ENCODE measurements around the gene CD300LG.
"Not testable (repeated sequence)": the region's sequence is repeated elsewhere in the genome, so short reads cannot be mapped to it uniquely, and the experiment has no call there.

Gene CD300LG, protein sequence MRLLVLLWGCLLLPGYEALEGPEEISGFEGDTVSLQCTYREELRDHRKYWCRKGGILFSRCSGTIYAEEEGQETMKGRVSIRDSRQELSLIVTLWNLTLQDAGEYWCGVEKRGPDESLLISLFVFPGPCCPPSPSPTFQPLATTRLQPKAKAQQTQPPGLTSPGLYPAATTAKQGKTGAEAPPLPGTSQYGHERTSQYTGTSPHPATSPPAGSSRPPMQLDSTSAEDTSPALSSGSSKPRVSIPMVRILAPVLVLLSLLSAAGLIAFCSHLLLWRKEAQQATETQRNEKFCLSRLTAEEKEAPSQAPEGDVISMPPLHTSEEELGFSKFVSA

DNA sequence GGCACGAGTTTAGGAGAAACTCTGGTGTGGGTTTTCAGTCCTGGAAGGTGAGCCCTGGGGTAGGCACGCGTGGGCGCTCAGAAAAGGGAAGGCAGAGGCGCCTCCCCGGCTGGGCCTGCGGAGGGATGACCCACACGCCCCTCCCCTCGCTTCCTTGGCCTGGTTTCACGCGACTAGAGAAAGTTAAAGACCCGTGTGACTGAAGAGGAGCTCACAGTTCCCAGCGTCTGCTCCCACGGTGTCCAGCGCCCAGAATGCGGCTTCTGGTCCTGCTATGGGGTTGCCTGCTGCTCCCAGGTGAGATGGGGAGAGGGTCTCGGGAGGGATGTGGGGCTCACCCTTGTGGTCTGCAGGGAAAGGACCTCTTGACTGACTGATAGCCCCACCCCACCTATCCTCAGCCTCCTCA is at the start of gene CD300LG:
TSS of gene CD300LG (plus strand) at position 214 of the 409 bp plus-strand sequence. CDS start at position 255, 41 bp downstream.
- DNase-seq (ENCODE audit: low spot score), result no peak

DNA sequence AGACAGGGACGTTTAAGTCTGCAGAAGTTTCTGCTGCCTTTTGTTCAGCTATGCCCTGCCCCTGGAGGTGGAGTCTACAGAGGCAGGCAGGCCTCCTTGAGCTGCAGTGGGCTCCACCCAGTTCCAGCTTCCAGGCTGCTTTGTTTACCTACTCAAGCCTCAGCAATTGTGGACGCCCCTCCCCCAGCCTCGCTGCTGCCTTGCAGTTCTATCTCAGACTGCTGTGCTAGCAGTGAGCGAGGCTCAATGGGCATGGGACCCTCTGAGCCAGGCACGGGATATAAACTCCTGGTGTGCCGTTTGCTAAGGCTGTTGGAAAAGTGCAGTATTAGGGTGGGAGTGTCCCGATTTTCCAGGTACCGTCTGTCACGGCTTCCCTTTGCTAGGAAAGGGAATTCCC is 49.0 kb upstream of the CD300LG start:
- not testable (repeated sequence) for DNase-seq (ENCODE audit: low spot score)

DNA sequence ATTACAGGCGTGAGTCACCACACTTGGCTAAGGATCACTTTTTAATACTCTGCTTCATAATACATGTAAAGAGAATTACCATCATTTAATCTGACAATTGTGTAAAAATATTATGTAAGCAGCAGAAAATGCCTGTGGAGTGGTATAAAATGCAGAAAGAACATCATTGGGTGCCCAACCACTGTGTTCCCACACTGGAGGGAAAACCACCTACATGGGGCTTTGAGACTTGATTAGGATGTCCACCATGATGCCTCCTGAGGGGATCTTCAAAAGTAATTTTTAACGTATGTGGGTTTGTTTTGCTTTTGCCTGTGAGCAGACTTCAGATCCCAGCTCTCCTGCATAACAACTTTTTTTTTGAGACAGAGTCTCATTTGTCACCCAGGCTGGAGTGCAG is 47.9 kb upstream of the CD300LG start:
- DNase-seq (ENCODE audit: low spot score), result no peak

DNA sequence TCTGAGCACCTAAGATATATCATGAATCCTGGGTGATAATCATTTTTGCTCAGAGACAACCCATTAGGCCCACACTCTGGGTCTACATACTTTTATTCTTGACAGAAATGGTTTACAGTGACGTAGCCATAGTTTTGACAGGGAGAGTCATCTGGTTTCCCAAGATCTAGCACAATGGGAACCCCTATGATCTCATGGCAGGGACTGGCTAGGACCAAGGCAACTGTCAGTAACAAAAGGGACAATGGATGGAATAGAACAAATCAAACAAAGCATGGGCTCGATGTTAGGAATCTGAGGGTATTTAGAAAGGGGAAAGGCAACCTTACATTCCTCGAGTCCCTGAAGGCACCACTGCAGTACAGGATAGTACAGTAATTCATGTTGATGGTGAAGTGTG is 46.2 kb upstream of the CD300LG start:
- no peak for DNase-seq (ENCODE audit: low spot score)

DNA sequence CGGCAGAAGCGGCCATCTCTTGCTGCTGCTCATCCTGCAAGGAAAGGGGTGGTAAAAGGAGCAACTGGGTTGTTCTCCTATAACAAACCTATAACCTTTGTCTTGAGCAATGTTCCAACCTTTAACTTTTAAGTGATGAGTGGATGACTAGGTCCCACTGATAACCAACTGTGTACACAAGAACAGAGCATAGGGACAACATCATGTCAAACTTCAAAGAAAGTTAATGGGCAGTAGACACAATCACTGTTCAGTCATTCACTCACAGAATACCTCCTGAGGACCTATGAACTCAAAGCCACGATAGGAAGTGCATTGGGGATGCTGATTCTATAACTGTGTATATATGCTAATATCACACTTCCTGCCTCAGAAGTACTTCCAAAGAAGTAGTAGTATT is 45.1 kb upstream of the CD300LG start:
- DNase-seq (ENCODE audit: low spot score), result no peak

DNA sequence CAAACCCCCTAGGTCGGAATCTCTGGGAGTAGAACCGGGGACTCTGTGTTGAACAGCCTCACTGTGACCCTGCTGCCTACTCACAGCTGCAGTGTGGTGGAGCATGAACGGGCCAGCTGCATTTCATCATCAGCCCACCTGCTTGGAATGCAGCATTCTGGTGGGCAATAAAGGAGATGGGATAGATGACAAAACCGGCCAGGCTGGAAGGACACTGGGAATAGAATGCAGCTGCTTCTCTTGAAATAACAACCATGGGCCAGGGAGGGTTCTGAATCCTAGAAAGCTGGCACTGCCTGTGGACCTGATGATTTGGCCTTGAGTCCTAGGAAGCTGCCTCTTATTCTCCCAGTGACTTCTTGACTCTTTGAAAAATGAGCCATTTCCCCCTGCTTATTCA is 43.2 kb upstream of the CD300LG start:
- no peak for DNase-seq (ENCODE audit: low spot score)

DNA sequence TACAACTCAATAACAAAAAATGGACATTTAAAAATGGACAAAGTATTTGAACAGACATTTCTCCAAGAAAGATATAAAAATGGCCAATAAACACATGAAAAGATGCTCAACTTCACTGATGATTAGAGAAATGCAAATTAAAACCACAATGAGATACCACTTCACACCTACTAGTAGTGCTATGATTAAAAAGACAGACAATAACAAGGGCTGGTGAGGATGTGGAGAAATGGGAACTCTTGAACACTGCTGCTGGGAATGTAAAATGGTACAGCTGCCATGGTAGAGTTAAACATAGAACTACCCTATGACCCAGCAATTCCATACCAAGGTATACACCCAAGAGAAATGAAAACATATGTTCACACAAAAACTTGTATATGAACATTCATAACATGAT is 41.9 kb upstream of the CD300LG start:
- no peak for DNase-seq (ENCODE audit: low spot score)

DNA sequence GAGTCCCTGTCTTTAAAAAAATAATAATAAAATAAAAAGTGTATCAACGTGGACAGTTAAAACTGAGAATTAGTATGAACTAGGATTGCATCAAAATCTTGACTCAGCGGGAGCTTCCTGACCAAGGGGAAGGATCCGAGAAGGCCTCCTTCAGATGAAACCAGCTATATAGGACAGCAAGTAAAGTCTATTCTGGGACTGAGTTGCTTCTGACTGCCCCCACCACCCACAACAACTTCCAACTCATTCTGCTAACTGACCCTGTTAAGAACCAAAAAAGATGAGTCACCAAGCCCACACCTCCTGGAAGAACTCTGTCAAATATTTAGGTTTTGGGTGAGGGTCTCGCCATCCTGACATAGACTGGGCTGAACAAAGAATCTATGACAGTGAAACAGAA is 38.9 kb upstream of the CD300LG start:
- no peak for DNase-seq (ENCODE audit: low spot score)

DNA sequence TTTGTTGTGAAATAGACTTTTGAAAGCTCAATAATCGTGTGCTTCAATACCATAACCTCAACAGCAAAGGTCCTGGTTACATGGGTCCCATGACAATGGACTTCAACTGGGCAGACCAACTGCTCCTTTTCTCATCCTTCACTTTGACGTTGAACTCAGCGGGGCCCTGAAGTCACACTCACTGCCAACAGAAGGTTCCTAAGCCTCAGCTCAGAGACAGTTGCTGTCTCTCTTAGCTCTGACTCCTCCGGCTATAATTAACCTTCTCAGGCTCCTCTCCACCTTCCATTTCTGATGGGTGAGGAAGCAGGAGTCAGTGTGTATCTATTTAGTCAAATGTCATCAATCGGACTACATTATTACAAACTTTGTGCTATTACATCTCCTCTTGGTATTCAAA is 37.9 kb upstream of the CD300LG start:
- no peak for DNase-seq (ENCODE audit: low spot score)

DNA sequence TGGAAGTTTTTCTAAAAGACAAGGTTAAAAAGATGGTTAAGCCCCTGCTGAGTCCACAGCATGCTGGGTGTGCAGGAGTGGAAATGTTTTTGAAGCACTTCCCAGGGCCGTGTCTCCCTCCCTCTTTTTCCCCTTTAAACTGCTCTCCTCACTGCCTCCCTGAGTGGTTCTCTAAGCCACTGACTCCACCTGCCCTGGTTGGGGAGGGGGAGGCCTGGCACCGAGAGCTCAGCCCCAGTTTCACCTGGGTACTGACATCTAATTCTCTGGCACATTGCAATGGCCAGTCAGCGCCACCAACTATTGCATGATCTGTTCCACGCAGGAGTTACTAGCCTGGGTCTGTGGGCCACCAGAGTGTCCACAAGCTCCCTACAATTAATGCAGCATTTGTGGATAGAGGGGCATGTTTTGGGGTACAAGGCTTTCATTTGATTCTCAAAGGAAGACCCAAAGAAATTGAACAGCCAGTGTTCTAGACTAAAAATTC is 36.7 kb upstream of the CD300LG start:
- DNase-seq (ENCODE audit: low spot score), result no peak

DNA sequence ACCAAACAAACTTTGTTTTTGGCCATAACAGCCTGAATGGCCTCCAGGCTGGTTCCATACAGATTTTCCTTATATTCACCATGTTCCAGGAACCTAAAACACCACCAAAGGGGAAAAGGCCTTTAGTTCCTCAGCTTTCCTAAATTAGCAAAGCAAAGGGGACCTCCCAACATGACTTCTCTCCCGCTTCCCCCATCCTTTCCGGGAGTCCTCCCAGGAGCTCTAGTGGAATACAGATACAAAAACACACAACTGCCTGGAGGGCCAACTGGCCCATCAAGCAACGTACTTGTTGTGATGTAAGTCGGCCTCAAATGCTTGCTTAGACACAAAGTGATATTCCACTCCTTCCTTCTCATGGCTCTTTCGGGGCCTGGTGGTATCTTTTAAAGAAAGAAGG is 36.2 kb upstream of the CD300LG start:
- DNase-seq (ENCODE audit: low spot score), result no peak

DNA sequence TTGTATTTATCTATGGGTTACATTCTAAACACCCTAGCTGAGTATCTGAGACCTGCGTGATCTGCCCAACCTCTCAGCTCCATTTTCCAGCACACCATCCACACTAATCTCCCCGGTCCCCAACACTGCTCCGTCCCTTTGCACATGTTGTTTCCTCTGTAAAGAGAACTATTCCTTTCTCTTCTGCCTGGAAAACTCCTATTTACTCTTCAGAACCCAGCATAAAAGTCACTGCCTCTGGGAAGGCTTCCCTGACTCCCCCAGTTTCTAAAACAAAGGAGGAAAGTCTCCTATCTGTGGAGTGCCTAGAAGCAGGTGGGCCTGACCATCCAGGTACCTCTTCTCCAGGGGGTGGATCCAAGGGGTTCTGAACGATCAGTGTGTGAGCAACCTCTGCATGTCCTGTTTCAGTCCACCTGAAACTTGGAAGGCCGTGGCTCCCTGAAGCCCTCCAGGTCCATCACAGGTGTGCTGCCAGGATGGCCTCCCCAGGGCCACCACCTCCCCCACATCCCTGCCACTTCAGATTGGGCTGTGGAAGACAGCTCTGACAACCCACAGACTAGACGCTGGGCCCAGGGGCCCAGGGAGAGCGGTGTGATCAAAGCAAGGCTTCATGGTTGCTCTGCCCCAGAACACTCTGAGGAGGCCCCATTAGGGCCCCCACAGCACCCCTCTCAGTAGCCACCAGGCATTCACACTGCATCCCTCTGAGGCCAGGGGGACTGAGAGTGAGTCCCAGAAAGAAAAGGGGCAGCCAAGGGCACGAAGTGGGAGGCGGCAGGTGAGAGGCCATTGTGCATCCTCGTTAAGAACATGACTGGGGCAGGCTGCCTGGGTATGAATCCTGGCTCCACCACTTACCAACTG is 34.3 kb upstream of the CD300LG start:
- no peak for DNase-seq (ENCODE audit: low spot score)

DNA sequence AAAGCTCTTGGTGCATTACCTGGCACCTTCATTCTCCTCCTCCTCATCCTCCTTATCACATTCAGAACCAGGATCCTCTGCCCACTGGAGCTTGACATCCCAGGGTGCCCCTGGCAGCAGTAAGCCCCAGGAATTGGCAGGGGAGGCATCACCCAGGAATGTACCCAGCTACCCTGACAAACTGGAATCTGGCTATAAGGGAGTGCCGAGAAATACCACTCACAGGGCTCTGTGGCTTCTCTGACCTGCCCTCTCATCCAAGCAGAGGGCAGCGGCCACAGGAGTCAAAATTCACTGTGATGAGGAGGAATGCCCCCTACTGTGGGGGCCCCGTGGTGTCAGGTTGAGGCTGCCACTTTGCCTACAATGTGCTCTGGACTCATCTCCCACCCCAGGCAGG is 33.6 kb upstream of the CD300LG start:
- DNase-seq (ENCODE audit: low spot score), result no peak

DNA sequence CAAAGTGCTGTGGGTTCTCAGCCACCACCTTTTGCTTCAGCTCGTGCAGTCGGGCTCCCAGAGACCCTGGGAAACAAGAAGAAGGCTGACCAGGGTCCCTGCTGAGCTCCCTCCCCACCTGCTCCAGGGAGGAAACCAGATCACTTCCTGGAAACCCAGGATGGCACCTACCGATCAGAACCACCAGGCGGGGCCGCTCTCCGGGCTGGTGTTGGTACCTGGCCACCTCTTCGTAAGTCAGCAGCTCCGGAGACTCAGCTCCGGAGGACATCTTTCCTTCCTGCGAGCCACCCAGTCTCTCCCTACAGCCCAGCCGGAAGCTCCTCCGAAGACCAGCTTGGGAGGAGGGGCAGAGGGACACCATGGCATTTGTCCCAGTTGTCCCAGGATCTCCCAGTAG is 33.0 kb upstream of the CD300LG start:
- no peak for DNase-seq (ENCODE audit: low spot score)

DNA sequence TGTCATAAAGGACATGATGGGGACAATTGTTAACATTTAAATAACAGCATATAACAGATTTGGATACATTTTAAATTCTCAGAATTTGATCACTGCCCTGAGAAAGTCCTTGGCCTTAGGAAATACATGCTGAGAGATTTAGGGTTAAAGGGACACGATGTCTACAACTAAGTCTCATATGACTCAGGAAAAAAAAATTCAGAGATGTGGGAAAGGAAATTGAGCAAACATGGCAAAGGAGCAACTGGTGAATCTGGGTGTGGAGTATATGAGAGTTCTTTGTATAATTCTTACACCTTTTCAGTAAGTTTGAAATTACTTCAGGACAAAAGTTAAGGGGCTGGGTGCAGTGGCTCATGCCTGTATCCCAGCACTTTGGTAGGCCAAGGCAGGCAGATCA is 32.3 kb upstream of the CD300LG start:
- no peak for DNase-seq (ENCODE audit: low spot score)

DNA sequence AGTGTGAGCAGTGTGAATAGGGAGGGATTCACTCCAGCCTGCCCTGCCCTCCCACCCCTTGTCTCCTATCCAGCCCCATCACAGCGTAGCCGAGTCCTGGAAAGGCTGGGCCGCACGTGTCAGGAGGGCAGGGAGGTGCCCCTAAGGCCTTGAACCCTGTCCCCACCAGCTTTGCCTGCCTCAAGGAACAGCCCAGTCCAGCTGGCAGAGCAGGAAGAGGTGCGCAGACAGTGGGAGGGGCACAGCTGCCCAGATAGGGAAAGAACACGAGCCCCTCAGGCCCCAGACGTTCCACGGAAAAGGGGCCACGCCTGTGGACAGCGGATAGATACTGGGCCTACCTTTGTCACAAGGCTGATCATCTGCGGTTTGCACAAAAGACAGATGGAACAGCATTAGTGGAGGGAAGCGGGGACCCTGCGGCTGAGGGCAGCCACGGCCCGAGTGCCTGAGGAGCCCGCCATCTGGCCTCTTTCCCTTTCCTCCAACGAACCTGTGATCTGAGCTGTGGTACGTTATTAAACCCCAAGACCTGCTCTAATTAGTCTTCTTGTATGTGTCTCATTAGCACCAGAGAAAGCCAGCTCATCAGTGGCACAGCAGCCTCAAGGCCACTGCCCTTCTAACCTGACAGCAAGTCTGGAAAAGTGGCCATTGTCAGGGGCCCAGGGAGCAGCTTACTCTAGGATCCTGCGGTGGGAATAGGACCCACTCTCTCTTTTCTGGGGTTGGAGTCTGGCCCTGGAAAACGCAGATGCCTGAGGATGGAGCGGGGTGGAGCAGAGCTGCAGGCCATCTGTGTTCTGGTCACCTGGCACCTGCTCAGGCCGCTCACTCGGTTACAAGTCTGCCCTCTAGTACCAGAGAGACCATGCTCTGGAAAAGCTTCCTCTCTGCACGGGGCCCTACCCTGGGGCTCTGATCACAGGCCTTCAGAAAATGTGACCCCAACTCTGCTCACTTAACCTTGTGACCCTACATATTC is 30.3 kb upstream of the CD300LG start:
- no peak for DNase-seq (ENCODE audit: low spot score)

DNA sequence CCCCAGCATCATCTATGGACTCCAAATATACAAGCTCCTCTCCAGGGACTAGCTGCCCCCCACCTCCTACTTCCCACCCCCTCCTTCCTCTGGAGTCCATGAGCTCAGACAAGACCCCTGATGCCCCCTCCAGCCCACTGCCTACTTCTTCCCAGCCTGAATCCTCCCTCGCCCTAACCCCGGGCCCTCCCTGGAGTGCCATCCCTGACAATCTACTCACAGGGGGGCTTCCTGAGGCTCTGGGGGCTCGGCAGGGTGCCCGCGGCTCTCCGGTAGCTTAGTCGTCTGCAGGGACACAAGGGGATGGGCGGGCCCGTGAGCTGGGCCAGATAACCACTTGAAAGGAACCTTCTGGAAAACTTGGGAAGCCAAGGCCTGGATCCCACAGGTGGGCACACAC is 29.1 kb upstream of the CD300LG start:
- no peak for DNase-seq (ENCODE audit: low spot score)

DNA sequence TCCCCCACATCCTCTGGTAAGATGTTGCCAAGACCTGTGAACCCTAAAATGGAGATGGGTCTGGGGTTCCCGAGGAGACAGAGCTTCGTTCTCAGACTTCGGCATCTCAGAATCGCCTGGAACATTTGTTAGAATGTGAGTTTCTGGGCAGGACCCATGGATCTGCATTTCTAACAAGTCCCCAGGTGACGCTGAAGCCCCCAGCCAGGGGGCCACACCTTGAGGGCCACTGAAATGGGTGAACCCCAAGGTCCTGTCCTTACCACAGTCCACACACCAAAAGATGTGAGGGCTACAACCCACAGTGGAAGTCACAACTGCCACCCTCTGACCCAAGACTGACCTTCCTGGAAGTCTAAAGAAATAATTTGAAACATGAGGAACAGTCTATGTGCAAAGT is 28.0 kb upstream of the CD300LG start:
- DNase-seq (ENCODE audit: low spot score), result no peak

DNA sequence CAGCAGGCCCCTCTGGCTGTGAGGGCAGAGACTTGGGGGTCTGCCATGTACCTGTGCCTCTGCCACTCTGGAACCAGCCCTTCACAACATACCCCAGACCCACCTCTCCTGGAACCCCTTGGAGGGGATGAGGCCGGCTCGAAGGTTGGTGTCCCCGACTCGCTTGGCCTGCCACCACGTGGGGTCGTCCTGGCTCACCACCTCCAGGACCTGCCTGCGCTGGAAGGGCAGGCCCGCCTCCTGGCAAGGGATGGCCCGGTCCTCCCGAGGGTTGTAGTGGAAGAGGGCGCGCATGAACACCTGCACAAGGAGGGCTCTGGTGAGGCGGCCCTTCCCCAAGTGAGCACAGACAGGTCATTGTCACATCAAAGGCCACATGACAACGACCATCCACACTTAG is 26.2 kb upstream of the CD300LG start:
- no peak for DNase-seq (ENCODE audit: low spot score)

DNA sequence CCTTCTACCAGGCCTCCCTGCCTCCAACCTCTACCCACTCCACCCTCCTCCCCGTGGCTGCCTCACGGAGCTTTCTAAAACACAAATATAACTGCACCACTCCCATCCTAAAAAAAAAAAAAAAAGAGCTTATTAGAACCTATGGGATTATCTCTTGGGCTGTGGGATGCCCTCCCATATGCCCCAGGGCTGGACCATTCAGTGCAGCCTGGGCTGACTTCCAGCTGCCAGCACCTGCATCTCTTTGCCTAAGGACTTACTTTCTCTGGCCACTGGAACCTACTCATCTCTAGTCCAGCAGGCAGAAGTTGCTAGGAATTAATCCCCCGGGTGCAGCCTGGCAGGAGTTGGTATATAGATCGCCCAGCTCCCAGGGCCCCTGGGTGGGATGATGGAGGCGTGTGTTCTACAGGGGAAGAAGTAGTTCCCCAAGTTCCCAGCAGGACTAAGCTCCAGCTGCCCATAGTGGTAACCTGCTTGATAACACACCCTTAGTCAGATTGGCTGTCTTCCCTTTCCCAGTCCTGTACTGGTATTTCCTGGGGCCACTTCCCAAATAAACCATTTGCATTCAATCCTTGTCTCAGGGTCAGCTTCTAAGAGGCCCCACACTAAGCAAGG is 24.3 kb upstream of the CD300LG start:
- no peak for DNase-seq (ENCODE audit: low spot score)

DNA sequence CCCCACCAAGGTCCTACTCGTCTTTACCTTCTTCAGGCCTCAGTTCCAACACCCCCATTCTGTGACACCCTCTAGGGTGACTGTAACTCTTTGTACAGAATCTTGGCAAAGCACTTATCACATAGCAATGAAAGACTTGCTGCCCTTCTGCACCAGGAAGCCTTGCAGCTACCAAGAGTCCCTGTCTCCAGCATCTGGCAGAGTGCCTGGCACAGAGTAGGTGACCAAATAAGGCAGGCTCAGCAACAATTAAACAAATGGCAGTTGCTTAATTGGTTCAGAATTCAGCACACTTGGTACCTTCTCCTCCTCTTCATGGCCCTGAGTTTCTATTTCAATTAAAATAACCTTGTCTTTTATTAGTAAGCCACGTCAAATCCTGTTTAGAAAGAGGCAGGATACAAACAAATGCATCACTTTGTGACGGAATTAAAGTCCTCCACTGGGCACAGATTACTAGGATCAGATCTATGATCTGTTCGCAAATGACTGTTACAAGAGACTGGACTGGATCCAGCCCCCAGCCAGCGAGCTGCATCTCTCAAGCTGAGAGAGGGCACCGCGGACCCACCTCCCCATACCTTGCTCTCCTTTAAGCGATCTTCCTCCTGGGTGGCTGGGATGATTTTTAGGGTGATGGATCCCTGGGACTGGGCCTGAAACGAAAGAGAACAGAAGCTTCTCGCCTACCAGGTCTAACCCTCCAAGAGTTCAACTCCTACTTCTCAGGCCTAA is 23.5 kb upstream of the CD300LG start:
- DNase-seq (ENCODE audit: low spot score), result no peak
